ENCODE results near the gene STEEP1. TPM values are rescaled to one million over a fixed set of nuclear protein-coding genes. Genes with fewer than 3 reads are reported as not detected.
A peak's percentile ranks its signal among the peaks of the same experiment; 100 is the strongest.

The STEEP1 gene
- total RNA-seq, result 10 to 100 TPM; 18.9 to 27.3 (median 22.1) TPM
- 10 to 100 TPM; 22.9 to 51.9 TPM for polyA plus RNA-seq
- long read RNA-seq, donor 1, partial matches to known transcripts, result 3 of 6 reads
- long read RNA-seq, donor 1, other reads (novel, unspliced or antisense), result 1 of 6 reads
- long read RNA-seq, donor 2, transcript CXorf56-204 (7 exons, 1,056 nt), result major isoform, 9 of 11 reads
- long read RNA-seq, donor 2, partial matches to known transcripts, result 0 of 11 reads
- long read RNA-seq, donor 2, other reads (novel, unspliced or antisense), result 0 of 11 reads
- long read RNA-seq, donor 3, transcript CXorf56-204 (7 exons, 1,056 nt), result major isoform, 5 of 5 reads
- long read RNA-seq, donor 3, partial matches to known transcripts, result 0 of 5 reads
- long read RNA-seq, donor 3, other reads (novel, unspliced or antisense), result 0 of 5 reads

GRCh38 chrX:119565107-119565663, at the start of gene STEEP1:
STEEP1 (minus strand) TSS chrX:119565409; CDS start chrX:119565355, 54 bp downstream.
- no peak for TF ChIP-seq EP300 (IDR thresholded peaks at IDR 0.05)
- TF ChIP-seq CTCF (IDR thresholded peaks at IDR 0.05), result no peak
- no peak for TF ChIP-seq POLR2A (IDR thresholded peaks at IDR 0.05)
- Histone ChIP-seq H3K27me3 (no peaks in the 10 kb centered on the region), H3K4me1 (ENCODE audit: insufficient read depth) (no peaks in the 10 kb centered on the region), H3K27ac (peak within 1 kb of the TSS in 1 of 2 donors; percentile 41), H3K4me3 (peak within 1 kb of the TSS; percentile 54), H3K9me3 (no peaks in the 10 kb centered on the region), H3K36me3 (no peaks in the 10 kb centered on the region)
- peak; percentile 80 to 91 (median 87) for DNase-seq
- intact Hi-C loops (cut with DNase I), result no loop called here
- 21 to 35% (median 29%) methylated on average over 27 of the region's 27 CpGs for WGBS, 3 donors

GRCh38 chrX:119614776-119615175, 49.6 kb upstream of the STEEP1 start:
- 82 to 85% (median 82%) methylated on average over 13 of the region's 13 CpGs for WGBS, 3 donors
- no peak overlapping the region for H3K4me3 ChIP-seq
- H3K27ac ChIP-seq, result no peak overlapping the region
- intact Hi-C loops (cut with DNase I), result no loop called here
- H3K27me3 ChIP-seq, result no peaks in the 10 kb centered on the region
- TF ChIP-seq POLR2A (IDR thresholded peaks at IDR 0.05), result no peak
- TF ChIP-seq CTCF (IDR thresholded peaks at IDR 0.05), result no peak
- no peak for TF ChIP-seq EP300 (IDR thresholded peaks at IDR 0.05)
- H3K4me1 ChIP-seq (ENCODE audit: insufficient read depth), result no peaks in the 10 kb centered on the region
- DNase-seq, result no peak
- no peaks in the 10 kb centered on the region for H3K36me3 ChIP-seq
- H3K9me3 ChIP-seq, result no peaks in the 10 kb centered on the region

GRCh38 chrX:119607018-119607389, 41.8 kb upstream of the STEEP1 start:
- 40 to 51% (median 51%) methylated on average over 7 of the region's 7 CpGs for WGBS, 3 donors
- no peak for DNase-seq
- no peaks in the 10 kb centered on the region for H3K9me3 ChIP-seq
- no peaks in the 10 kb centered on the region for H3K27me3 ChIP-seq
- TF ChIP-seq POLR2A (IDR thresholded peaks at IDR 0.05), result no peak
- TF ChIP-seq CTCF (IDR thresholded peaks at IDR 0.05), result no peak
- no peaks in the 10 kb centered on the region for H3K36me3 ChIP-seq
- intact Hi-C loops (cut with DNase I), result no loop called here
- H3K4me3 ChIP-seq, result peak overlapping the region; percentile 43
- peak overlapping the region; percentile 87 to 89 for H3K27ac ChIP-seq
- no peaks in the 10 kb centered on the region for H3K4me1 ChIP-seq (ENCODE audit: insufficient read depth)

GRCh38 chrX:119606280-119607017, 41.2 kb upstream of the STEEP1 start, which contains the start of gene NKRF:
NKRF (minus strand) TSS chrX:119606424.
- DNase-seq, result peak; percentile 91 to 95 (median 95)
- no peaks in the 10 kb centered on the region for H3K36me3 ChIP-seq
- peak; percentile 85 for TF ChIP-seq POLR2A (IDR thresholded peaks at IDR 0.05)
- no peak for TF ChIP-seq CTCF (IDR thresholded peaks at IDR 0.05)
- TF ChIP-seq EP300 (IDR thresholded peaks at IDR 0.05), result no peak
- no peaks in the 10 kb centered on the region for H3K9me3 ChIP-seq
- H3K4me3 ChIP-seq, result peak within 1 kb of the TSS; percentile 43
- H3K4me1 ChIP-seq (ENCODE audit: insufficient read depth), result no peaks in the 10 kb centered on the region
- WGBS, 3 donors, result 33 to 47% (median 37%) methylated on average over 46 of the region's 46 CpGs
- no peaks in the 10 kb centered on the region for H3K27me3 ChIP-seq
- peak within 1 kb of the TSS; percentile 87 to 89 for H3K27ac ChIP-seq
- intact Hi-C loops (cut with DNase I), result no loop called here
